Measurements from ENCODE around the gene CNGA2. TPM values are rescaled to one million over a fixed set of nuclear protein-coding genes. Genes with fewer than 3 reads are reported as not detected.

The CNGA2 gene
- total RNA-seq, 1 donor from 2014 or later: not detected

GRCh38 chrX:151692825-151693224 lies 41.7 kb upstream of the CNGA2 start:
- Mint-ChIP-seq H3K9me3 (ENCODE audit: unreplicated experiment) (peaks cover 5% of the 10 kb centered on the region), H3K27ac (ENCODE audit: unreplicated experiment) (no peak overlapping the region), H3K36me3 (ENCODE audit: low read depth, unreplicated experiment) (no peaks in the 10 kb centered on the region), H3K27me3 (ENCODE audit: low read depth, unreplicated experiment) (peaks cover 15% of the 10 kb centered on the region), H3K4me3 (ENCODE audit: unreplicated experiment) (no peak overlapping the region), H3K4me1 (ENCODE audit: low read depth, unreplicated experiment) (peaks cover 5% of the 10 kb centered on the region)
- Histone ChIP-seq H3K27me3 (ENCODE audit: insufficient read depth, low read length) (no peaks in the 10 kb centered on the region), H3K4me3 (ENCODE audit: insufficient read depth, low read depth, low read length) (no peak overlapping the region), H3K4me1 (ENCODE audit: insufficient read depth, low read length) (no peaks in the 10 kb centered on the region), H3K4me2 (ENCODE audit: low read length) (no peak overlapping the region), H3K79me2 (ENCODE audit: insufficient read depth, low read length) (no peaks in the 10 kb centered on the region), H2AFZ (ENCODE audit: low read depth, low read length) (no peak overlapping the region), H3K9me3 (ENCODE audit: insufficient read depth, low read depth, low read length) (no peaks in the 10 kb centered on the region), H3K27ac (ENCODE audit: low read depth, low read length) (no peak overlapping the region), H4K20me1 (ENCODE audit: insufficient read depth, low read length) (no peaks in the 10 kb centered on the region), H3K9ac (ENCODE audit: low read length) (no peak overlapping the region), H3K36me3 (ENCODE audit: insufficient read depth, low read length) (no peaks in the 10 kb centered on the region)
- DNase-seq (ENCODE audit: low read depth): no peak
- no peak for FAIRE-seq
- TF ChIP-seq CTCF (IDR thresholded peaks at IDR 0.05; ENCODE audit: insufficient read depth, low read depth, low read length) (no peak), EZH2 (IDR thresholded peaks at IDR 0.05; ENCODE audit: insufficient read depth, low read length) (no peak)

DNA sequence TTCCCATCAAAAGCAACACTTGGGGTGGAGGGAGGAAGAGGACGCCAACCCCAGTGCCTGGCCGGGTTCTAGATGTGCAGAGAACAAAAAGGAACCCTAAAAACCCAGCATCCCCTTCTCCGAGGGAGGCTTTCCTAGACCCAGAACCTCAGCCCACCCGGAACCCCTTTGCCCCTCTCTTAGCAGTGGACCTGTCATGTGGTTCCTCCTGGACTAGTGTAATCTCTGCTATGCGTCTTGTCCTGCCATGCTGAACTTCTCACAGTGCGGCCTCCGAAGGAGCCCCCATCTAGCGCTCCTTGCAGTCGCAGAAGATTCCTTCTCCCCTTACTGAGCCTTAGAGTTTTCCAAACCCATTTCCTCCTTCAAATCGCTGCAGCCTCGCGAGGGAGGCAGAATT lies 40.4 kb upstream of the CNGA2 start:
- no peaks in the 10 kb centered on the region for H3K9me3 ChIP-seq (ENCODE audit: insufficient read depth, low read depth, low read length)
- TF ChIP-seq EZH2 (IDR thresholded peaks at IDR 0.05; ENCODE audit: insufficient read depth, low read length): no peak
- TF ChIP-seq CTCF (IDR thresholded peaks at IDR 0.05; ENCODE audit: insufficient read depth, low read depth, low read length): no peak
- no peaks in the 10 kb centered on the region for H4K20me1 ChIP-seq (ENCODE audit: insufficient read depth, low read length)
- H3K9me3 Mint-ChIP-seq (ENCODE audit: unreplicated experiment): peaks cover 5% of the 10 kb centered on the region
- peaks cover 5% of the 10 kb centered on the region for H3K4me1 Mint-ChIP-seq (ENCODE audit: low read depth, unreplicated experiment)
- no peaks in the 10 kb centered on the region for H3K79me2 ChIP-seq (ENCODE audit: insufficient read depth, low read length)
- H3K27ac Mint-ChIP-seq (ENCODE audit: unreplicated experiment): no peak overlapping the region
- DNase-seq (ENCODE audit: low read depth): no peak
- H3K36me3 ChIP-seq (ENCODE audit: insufficient read depth, low read length): no peaks in the 10 kb centered on the region
- H3K4me3 ChIP-seq (ENCODE audit: insufficient read depth, low read depth, low read length): no peak overlapping the region
- no peaks in the 10 kb centered on the region for H3K36me3 Mint-ChIP-seq (ENCODE audit: low read depth, unreplicated experiment)
- H3K4me2 ChIP-seq (ENCODE audit: low read length): no peak overlapping the region
- FAIRE-seq: no peak
- no peaks in the 10 kb centered on the region for H3K27me3 ChIP-seq (ENCODE audit: insufficient read depth, low read length)
- peak overlapping the region; percentile 70 for H3K4me3 Mint-ChIP-seq (ENCODE audit: unreplicated experiment)
- no peaks in the 10 kb centered on the region for H3K4me1 ChIP-seq (ENCODE audit: insufficient read depth, low read length)
- no peak overlapping the region for H3K9ac ChIP-seq (ENCODE audit: low read length)
- H3K27me3 Mint-ChIP-seq (ENCODE audit: low read depth, unreplicated experiment): peaks cover 15% of the 10 kb centered on the region
- no peak overlapping the region for H3K27ac ChIP-seq (ENCODE audit: low read depth, low read length)
- H2AFZ ChIP-seq (ENCODE audit: low read depth, low read length): no peak overlapping the region

DNA sequence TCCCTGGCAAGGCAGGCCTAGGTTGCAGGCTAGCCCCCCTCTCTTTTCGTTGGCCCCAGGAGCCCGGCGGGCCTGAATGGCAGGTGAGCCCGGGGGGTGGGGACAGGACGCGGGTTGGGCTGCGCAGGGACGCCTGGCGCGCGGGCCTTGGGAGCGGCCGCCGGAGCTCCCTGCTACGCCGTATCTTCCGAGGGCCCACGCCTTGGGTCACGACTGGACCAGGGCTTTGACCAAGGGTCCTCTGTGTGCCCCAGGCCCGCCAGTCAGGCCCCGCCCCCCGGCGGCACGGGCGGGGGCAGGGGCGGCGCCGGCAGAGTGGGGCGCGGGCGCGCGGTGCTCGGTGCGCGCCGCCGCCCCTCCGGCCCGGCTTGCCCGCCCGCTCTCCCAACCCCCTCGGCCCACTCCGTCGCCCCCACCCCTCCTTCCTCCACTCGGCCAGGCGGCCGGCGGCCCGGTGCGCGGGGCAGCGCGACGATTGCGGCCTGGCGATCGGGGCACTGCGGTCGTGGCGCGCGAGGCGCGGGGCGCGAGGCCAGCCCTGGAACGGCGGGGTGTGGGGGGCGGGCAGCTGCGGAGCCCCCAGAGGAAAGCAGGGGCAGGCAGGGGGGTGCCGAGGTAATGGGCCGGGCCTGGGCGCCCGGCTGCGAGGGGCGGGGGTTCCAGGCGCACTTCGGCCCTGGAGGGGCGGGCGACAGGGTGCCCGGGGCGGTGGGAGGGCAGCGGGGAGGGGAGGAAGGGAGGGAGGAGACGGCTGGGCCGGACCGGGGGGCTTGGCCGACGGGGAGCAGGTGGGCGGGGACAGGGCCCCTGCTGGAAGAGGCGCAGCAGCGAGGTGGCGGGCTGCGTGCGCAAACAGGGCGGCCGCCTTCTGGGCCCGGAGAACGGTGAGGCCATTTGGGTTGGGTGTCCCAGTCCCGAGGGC lies 39.6 kb upstream of the CNGA2 start, which contains the start of gene PRRG3:
PRRG3 (plus strand) TSS at position 798 of the 922 bp plus-strand sequence. CDS start 3,357 bp downstream, outside the sequence.
- H3K4me3 ChIP-seq (ENCODE audit: insufficient read depth, low read depth, low read length): no peak within 1 kb of the TSS
- DNase-seq (ENCODE audit: low read depth) (no peak), FAIRE-seq (no peak)
- H3K27me3 Mint-ChIP-seq (ENCODE audit: low read depth, unreplicated experiment): peaks cover 17% of the 10 kb centered on the region
- peak within 1 kb of the TSS; percentile 58 for H3K27ac Mint-ChIP-seq (ENCODE audit: unreplicated experiment)
- no peaks in the 10 kb centered on the region for H3K36me3 Mint-ChIP-seq (ENCODE audit: low read depth, unreplicated experiment)
- no peaks in the 10 kb centered on the region for H4K20me1 ChIP-seq (ENCODE audit: insufficient read depth, low read length)
- TF ChIP-seq EZH2 (IDR thresholded peaks at IDR 0.05; ENCODE audit: insufficient read depth, low read length) (no peak), CTCF (IDR thresholded peaks at IDR 0.05; ENCODE audit: insufficient read depth, low read depth, low read length) (no peak)
- H3K27me3 ChIP-seq (ENCODE audit: insufficient read depth, low read length): no peaks in the 10 kb centered on the region
- peaks cover 5% of the 10 kb centered on the region for H3K9me3 Mint-ChIP-seq (ENCODE audit: unreplicated experiment)
- H3K4me3 Mint-ChIP-seq (ENCODE audit: unreplicated experiment): peak within 1 kb of the TSS; percentile 78
- H3K36me3 ChIP-seq (ENCODE audit: insufficient read depth, low read length): no peaks in the 10 kb centered on the region
- H2AFZ ChIP-seq (ENCODE audit: low read depth, low read length): no peak within 1 kb of the TSS
- H3K9ac ChIP-seq (ENCODE audit: low read length): no peak within 1 kb of the TSS
- H3K4me1 Mint-ChIP-seq (ENCODE audit: low read depth, unreplicated experiment): peaks cover 5% of the 10 kb centered on the region
- H3K79me2 ChIP-seq (ENCODE audit: insufficient read depth, low read length): no peaks in the 10 kb centered on the region
- H3K4me1 ChIP-seq (ENCODE audit: insufficient read depth, low read length): no peaks in the 10 kb centered on the region
- no peak within 1 kb of the TSS for H3K27ac ChIP-seq (ENCODE audit: low read depth, low read length)
- H3K9me3 ChIP-seq (ENCODE audit: insufficient read depth, low read depth, low read length): no peaks in the 10 kb centered on the region
- H3K4me2 ChIP-seq (ENCODE audit: low read length): no peak within 1 kb of the TSS

All from astrocyte (in vitro differentiated cells and primary cell).